Esophagus squamous epithelium (tissue), 4 donors: ENCODE measurements around the gene AKNA.

Experiments used
- POLR2A ChIP-seq, 4 donors: fragments of 450-650 bp; IDR thresholded peaks; one replicate each; pipeline ENCODE4 v1.6.1; 2017; ENCODE audit warnings: antibody characterized with exemption in 4 of 4, mild to moderate bottlenecking in 4 of 4, moderate library complexity in 3 of 4
- TF ChIP-seq, protein P1 (sequence below), 6 experiments: fragments of 450-650 bp in 4 of 6; fragments of 200-600 bp in 2 of 6; sonication (generic) in 2 of 6; IDR thresholded peaks; one replicate each; pipeline ENCODE4 v1.5.1; 2016 to 2019; ENCODE audit warnings: antibody characterized with exemption in 6 of 6, mild to moderate bottlenecking in 4 of 6, moderate library complexity in 4 of 6

- TF ChIP-seq, protein P1, sequence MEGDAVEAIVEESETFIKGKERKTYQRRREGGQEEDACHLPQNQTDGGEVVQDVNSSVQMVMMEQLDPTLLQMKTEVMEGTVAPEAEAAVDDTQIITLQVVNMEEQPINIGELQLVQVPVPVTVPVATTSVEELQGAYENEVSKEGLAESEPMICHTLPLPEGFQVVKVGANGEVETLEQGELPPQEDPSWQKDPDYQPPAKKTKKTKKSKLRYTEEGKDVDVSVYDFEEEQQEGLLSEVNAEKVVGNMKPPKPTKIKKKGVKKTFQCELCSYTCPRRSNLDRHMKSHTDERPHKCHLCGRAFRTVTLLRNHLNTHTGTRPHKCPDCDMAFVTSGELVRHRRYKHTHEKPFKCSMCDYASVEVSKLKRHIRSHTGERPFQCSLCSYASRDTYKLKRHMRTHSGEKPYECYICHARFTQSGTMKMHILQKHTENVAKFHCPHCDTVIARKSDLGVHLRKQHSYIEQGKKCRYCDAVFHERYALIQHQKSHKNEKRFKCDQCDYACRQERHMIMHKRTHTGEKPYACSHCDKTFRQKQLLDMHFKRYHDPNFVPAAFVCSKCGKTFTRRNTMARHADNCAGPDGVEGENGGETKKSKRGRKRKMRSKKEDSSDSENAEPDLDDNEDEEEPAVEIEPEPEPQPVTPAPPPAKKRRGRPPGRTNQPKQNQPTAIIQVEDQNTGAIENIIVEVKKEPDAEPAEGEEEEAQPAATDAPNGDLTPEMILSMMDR (IDR thresholded peaks at IDR 0.05) = no peak
- no peak for TF ChIP-seq POLR2A (IDR thresholded peaks at IDR 0.05)
Observed at GRCh38 chr9:114384341-114384740, 3.4 kb downstream of the AKNA start.
